Body of pancreas (tissue), 4 donors: ENCODE measurements around the gene C1QTNF8. TPM values are rescaled to one million over a fixed set of nuclear protein-coding genes. Genes with fewer than 3 reads are reported as not detected.

Experiments used
- ATAC-seq: fragments of 150-250 bp; one replicate; pipeline ENCODE4 v1.9.1; 2016
- DNase-seq, 4 donors: peaks; one replicate each; pipeline ENCODE4 v3.0.0-alpha.2; 2019
- H3K27ac ChIP-seq, 4 donors: fragments of 200-600 bp; sonication (generic); 1 replicate in 3 of 4; 2 replicates in 1 of 4; pipeline versions ENCODE4 v1.5.1 to v1.6.1; 2016 to 2019; ENCODE audit warnings: mild to moderate bottlenecking in 1 of 4, mixed read lengths in 1 of 4, moderate library complexity in 1 of 4
- H3K27me3 ChIP-seq, 2 donors: fragments of 200-600 bp; sonication (generic); one replicate each; pipeline ENCODE4 v1.6.0; 2016; ENCODE audit warnings: mild to moderate bottlenecking in 1 of 2
- H3K36me3 ChIP-seq, 2 donors: fragments of 200-600 bp; sonication (generic); replicated peaks in 1 of 2; 2 replicates each; pipeline ENCODE4 v1.5.1; 2016; ENCODE audit warnings: low read depth in 2 of 2; ENCODE audit not compliant: insufficient read depth in 1 of 2
- H3K4me1 ChIP-seq: fragments of 200-600 bp; sonication (generic); one replicate; pipeline ENCODE4 v1.6.0; 2016
- H3K4me3 ChIP-seq, 2 donors: fragments of 200-600 bp; sonication (generic); 1 replicate in 1 of 2; 2 replicates in 1 of 2; pipeline ENCODE4 v1.5.1; 2016 to 2019
- H3K9me3 ChIP-seq, 3 donors: fragments of 200-600 bp; sonication (generic); 1 replicate in 2 of 3; 2 replicates in 1 of 3; pipeline ENCODE4 v1.5.1; 2016
- POLR2A ChIP-seq, 3 donors: fragments of 450-650 bp; IDR thresholded peaks; one replicate each; pipeline ENCODE4 v1.6.1; 2016; ENCODE audit warnings: antibody characterized with exemption in 3 of 3, mild to moderate bottlenecking in 2 of 3
- WGBS, 2 donors: methylation state at CpG; one replicate each; pipeline ENCODE4 v1.1.5; 2017; 5-methylcytosine and 5-hydroxymethylcytosine counted together
- intact Hi-C: fragments of 100-400 bp; cut with DNase I; formaldehyde crosslinking; loops from one replicate; pipeline ENCODE4 v1.15.1; 2023
- total RNA-seq, 2 donors: library from RNA; depleted of rRNA; stranded (reverse); fragments of >200 nt; gene quantifications; one replicate each; pipeline ENCODE4 v1.1.0, GENCODE V29; 2016
- TF ChIP-seq, protein P1 (sequence below), 7 experiments: fragments of 450-650 bp in 4 of 7; fragments of 200-600 bp in 3 of 7; sonication (generic) in 3 of 7; IDR thresholded peaks; one replicate each; pipeline ENCODE4 v1.5.1; 2016 to 2019; ENCODE audit warnings: antibody characterized with exemption in 7 of 7

The C1QTNF8 gene
- total RNA-seq, 2 donors from 2014 or later: not detected

DNA sequence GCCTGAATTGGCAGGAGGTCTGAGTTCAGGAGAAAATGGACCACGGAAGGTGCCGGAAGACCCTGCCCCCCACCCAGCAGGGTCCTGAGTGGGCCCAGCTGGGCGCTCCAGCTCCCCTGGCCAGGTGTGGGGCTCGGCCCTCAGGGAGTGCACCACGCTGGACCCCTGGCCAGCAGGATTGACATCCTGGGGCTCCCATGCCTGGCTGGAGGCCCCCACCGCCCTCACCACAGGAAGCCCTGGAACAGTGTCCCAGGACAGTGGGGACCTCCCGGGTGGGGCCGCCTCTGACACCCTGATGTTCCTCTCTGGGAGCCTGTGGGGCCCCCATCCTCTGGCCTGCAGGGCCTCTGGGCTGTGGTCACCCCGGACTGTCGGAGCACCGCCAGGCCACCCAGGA lies 28.8 kb upstream of the C1QTNF8 start:
- WGBS, 2 donors: 86 to 90% methylated on average over 4 to 7 of the region's 11 CpGs
- H3K4me1 ChIP-seq: no peaks in the 10 kb centered on the region
- no peak overlapping the region for H3K27ac ChIP-seq
- DNase-seq: no peak
- intact Hi-C loops: no loop called here
- no peaks in the 10 kb centered on the region for H3K27me3 ChIP-seq
- H3K4me3 ChIP-seq: no peak overlapping the region
- H3K9me3 ChIP-seq: no peaks in the 10 kb centered on the region
- ATAC-seq: no peak
- no peak for TF ChIP-seq POLR2A (IDR thresholded peaks at IDR 0.05)
- TF ChIP-seq, protein P1, sequence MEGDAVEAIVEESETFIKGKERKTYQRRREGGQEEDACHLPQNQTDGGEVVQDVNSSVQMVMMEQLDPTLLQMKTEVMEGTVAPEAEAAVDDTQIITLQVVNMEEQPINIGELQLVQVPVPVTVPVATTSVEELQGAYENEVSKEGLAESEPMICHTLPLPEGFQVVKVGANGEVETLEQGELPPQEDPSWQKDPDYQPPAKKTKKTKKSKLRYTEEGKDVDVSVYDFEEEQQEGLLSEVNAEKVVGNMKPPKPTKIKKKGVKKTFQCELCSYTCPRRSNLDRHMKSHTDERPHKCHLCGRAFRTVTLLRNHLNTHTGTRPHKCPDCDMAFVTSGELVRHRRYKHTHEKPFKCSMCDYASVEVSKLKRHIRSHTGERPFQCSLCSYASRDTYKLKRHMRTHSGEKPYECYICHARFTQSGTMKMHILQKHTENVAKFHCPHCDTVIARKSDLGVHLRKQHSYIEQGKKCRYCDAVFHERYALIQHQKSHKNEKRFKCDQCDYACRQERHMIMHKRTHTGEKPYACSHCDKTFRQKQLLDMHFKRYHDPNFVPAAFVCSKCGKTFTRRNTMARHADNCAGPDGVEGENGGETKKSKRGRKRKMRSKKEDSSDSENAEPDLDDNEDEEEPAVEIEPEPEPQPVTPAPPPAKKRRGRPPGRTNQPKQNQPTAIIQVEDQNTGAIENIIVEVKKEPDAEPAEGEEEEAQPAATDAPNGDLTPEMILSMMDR (IDR thresholded peaks at IDR 0.05): no peak
- no peaks in the 10 kb centered on the region for H3K36me3 ChIP-seq

GRCh38 chr16:1124291-1124690 lies 28.2 kb upstream of the C1QTNF8 start:
- H3K36me3 ChIP-seq: no peaks in the 10 kb centered on the region
- no peak for DNase-seq
- no peak for TF ChIP-seq POLR2A (IDR thresholded peaks at IDR 0.05)
- TF ChIP-seq, protein P1 (IDR thresholded peaks at IDR 0.05): no peak
- no peaks in the 10 kb centered on the region for H3K4me1 ChIP-seq
- no peak for ATAC-seq
- peaks cover 0 to under 1% of the 10 kb centered on the region in 2 donors for H3K27me3 ChIP-seq
- no peak overlapping the region for H3K27ac ChIP-seq
- WGBS, 2 donors: 79 to 94% methylated on average over 3 to 13 of the region's 18 CpGs
- no peaks in the 10 kb centered on the region for H3K9me3 ChIP-seq
- no peak overlapping the region for H3K4me3 ChIP-seq
- intact Hi-C loops: no loop called here

DNA sequence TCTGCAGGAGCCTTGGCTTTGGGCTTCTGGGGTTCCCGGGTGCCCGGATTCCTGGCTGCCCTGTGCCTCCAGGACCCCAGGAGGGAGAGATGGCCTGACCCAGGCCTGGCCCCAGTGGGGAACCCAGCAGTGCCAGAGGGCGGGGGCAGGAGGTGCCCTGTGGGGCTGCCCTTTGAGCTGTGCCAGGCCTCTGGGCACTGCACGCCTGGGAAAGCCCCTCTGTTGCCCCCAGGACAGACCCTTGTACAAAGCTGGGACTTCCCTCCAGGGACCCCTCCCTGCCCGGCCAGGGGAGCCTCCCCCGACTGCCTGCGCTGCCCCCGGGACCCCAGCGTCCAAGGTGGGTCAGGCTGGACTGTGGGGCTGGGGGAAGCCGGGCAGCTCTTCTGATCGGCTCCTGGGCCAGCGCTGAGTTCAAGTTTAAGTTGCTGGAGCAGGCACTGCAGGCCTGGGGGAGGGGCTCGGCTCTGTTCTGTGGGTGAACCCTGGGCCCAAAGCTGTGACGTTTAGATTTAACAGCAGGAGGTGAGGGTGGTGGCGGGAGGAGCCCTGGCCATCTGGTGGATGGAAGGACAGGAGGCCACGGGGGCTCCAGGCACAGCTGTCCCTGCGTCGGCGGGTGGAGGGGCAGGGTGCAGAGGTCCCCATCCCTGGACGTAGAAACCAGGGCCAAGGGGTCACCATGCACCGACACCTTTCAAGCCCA lies 27.6 kb upstream of the C1QTNF8 start:
- 78 to 80% methylated on average over 7 to 20 of the region's 21 CpGs for WGBS, 2 donors
- Histone ChIP-seq H3K36me3 (no peaks in the 10 kb centered on the region), H3K27ac (no peak overlapping the region), H3K27me3 (peaks cover 0 to 3% of the 10 kb centered on the region in 2 donors), H3K4me3 (no peak overlapping the region), H3K9me3 (no peaks in the 10 kb centered on the region), H3K4me1 (no peaks in the 10 kb centered on the region)
- ATAC-seq (no peak), DNase-seq (no peak)
- no peak for TF ChIP-seq POLR2A (IDR thresholded peaks at IDR 0.05)
- TF ChIP-seq, protein P1 (IDR thresholded peaks at IDR 0.05): no peak
- intact Hi-C loops: no loop called here

GRCh38 chr16:1122398-1122765 lies 26.3 kb upstream of the C1QTNF8 start:
- 83 to 85% methylated on average over 14 of the region's 14 CpGs for WGBS, 2 donors
- intact Hi-C loops: no loop called here
- no peak for TF ChIP-seq POLR2A (IDR thresholded peaks at IDR 0.05)
- TF ChIP-seq, protein P1 (IDR thresholded peaks at IDR 0.05): no peak
- ATAC-seq: no peak
- no peak for DNase-seq
- no peak overlapping the region for H3K27ac ChIP-seq
- no peaks in the 10 kb centered on the region for H3K9me3 ChIP-seq
- H3K27me3 ChIP-seq: peaks cover 0 to 3% of the 10 kb centered on the region in 2 donors
- no peaks in the 10 kb centered on the region for H3K4me1 ChIP-seq
- H3K36me3 ChIP-seq: no peaks in the 10 kb centered on the region
- H3K4me3 ChIP-seq: no peak overlapping the region
